ENCODE results near the gene WSCD2.

GRCh38 chr12:108169708-108170107 is 40.6 kb downstream of the WSCD2 start:
- TF ChIP-seq CTCF (conservative IDR thresholded peaks at IDR 0.05; ENCODE audit: low read depth, low read length) (no peak), POLR2A (IDR thresholded peaks at IDR 0.05; ENCODE audit: low read depth, low read length) (no peak), RAD21 (IDR thresholded peaks at IDR 0.05; ENCODE audit: low read length) (no peak), MAFK (IDR thresholded peaks at IDR 0.05; ENCODE audit: low read depth, low read length) (no peak), SMC3 (IDR thresholded peaks at IDR 0.05; ENCODE audit: low read depth, low read length) (no peak), ELK1 (IDR thresholded peaks at IDR 0.05; ENCODE audit: borderline replicate concordance, low read depth, low read length) (no peak)

Data from IMR-90 (cell line).